Suprapubic skin (tissue), 4 donors: ENCODE data around the gene PHOX2A.

Experiments used
- EP300 ChIP-seq: sonication (generic); formaldehyde crosslinking; IDR thresholded peaks from one replicate; pipeline ENCODE4 v1.6.1; 2017; ENCODE audit warnings: antibody characterized with exemption
- POLR2A ChIP-seq, 2 donors: fragments of 450-650 bp; IDR thresholded peaks; one replicate each; pipeline ENCODE4 v1.6.1; 2017; ENCODE audit warnings: antibody characterized with exemption in 2 of 2, mild to moderate bottlenecking in 2 of 2, moderate library complexity in 2 of 2
- POLR2AphosphoS5 ChIP-seq, 3 donors: sonication (generic); formaldehyde crosslinking; IDR thresholded peaks; one replicate each; pipeline ENCODE4 v1.6.1; 2017; ENCODE audit warnings: antibody characterized with exemption in 3 of 3
- TF ChIP-seq, protein P1 (sequence below), 2 donors: fragments of 200-600 bp in 1 of 2; fragments of 450-650 bp in 1 of 2; sonication (generic) in 1 of 2; IDR thresholded peaks; one replicate each; pipeline ENCODE4 v1.5.1; 2016 to 2019; ENCODE audit warnings: antibody characterized with exemption in 2 of 2, mild to moderate bottlenecking in 1 of 2, moderate library complexity in 1 of 2

DNA sequence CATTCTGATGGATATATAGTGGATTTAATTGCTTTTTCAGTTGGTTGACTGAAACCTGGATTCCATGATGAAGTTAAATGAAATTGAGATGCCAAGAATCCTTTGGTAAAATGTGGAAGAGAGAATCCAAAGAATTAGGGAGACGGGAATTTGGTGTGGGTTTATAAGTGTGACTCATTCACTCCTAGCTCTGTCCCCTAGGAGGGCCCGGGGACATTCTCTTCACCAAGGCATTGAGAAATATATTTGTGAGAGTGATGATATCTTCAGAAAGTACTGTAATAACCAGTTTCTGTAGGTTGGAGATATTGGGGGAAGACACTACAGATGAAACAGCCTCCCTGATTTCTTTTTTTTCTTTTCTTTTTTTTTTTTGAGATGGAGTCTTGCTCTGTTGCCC is 13.6 kb upstream of the PHOX2A start:
- TF ChIP-seq, protein P1, sequence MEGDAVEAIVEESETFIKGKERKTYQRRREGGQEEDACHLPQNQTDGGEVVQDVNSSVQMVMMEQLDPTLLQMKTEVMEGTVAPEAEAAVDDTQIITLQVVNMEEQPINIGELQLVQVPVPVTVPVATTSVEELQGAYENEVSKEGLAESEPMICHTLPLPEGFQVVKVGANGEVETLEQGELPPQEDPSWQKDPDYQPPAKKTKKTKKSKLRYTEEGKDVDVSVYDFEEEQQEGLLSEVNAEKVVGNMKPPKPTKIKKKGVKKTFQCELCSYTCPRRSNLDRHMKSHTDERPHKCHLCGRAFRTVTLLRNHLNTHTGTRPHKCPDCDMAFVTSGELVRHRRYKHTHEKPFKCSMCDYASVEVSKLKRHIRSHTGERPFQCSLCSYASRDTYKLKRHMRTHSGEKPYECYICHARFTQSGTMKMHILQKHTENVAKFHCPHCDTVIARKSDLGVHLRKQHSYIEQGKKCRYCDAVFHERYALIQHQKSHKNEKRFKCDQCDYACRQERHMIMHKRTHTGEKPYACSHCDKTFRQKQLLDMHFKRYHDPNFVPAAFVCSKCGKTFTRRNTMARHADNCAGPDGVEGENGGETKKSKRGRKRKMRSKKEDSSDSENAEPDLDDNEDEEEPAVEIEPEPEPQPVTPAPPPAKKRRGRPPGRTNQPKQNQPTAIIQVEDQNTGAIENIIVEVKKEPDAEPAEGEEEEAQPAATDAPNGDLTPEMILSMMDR (IDR thresholded peaks at IDR 0.05), result no peak
- TF ChIP-seq POLR2AphosphoS5 (IDR thresholded peaks at IDR 0.05) (no peak), EP300 (no peak), POLR2A (IDR thresholded peaks at IDR 0.05) (no peak)
